Nephron (organoid): ENCODE data around the gene IRF4.
A peak's percentile ranks its signal among the peaks of the same experiment; 100 is the strongest.

Experiments used
- H3K27ac Mint-ChIP-seq, 3 experiments: 2 replicates each; pipeline ENCODE4 v1.8.0; 2020; ENCODE audit warnings: mixed read lengths in 3 of 3, mild to moderate bottlenecking in 2 of 3, moderate library complexity in 1 of 3
- H3K27me3 Mint-ChIP-seq: 2 replicates; pipeline ENCODE4 v1.8.0; 2021; ENCODE audit warnings: low read depth, mild to moderate bottlenecking, moderate library complexity, mixed read lengths
- H3K36me3 Mint-ChIP-seq: 2 replicates; pipeline ENCODE4 v1.8.0; 2020; ENCODE audit warnings: low read depth, mixed read lengths
- H3K4me1 Mint-ChIP-seq: 2 replicates; pipeline ENCODE4 v1.8.0; 2020; ENCODE audit warnings: mixed read lengths
- H3K4me3 Mint-ChIP-seq, 3 experiments: 2 replicates each; pipeline ENCODE4 v1.8.0; 2020; ENCODE audit warnings: mild to moderate bottlenecking in 3 of 3, mixed read lengths in 3 of 3, moderate library complexity in 2 of 3
- H3K9me3 Mint-ChIP-seq: 2 replicates; pipeline ENCODE4 v1.8.0; 2020; ENCODE audit warnings: mixed read lengths
- TF ChIP-seq, protein P1 (sequence below), 3 experiments: fragments of 200-600 bp; sonication (generic); IDR thresholded peaks; one replicate each; pipeline ENCODE4 v1.5.0; 2021; ENCODE audit warnings: antibody characterized with exemption in 3 of 3; ENCODE audit not compliant: unreplicated experiment in 3 of 3

Gene IRF4

DNA sequence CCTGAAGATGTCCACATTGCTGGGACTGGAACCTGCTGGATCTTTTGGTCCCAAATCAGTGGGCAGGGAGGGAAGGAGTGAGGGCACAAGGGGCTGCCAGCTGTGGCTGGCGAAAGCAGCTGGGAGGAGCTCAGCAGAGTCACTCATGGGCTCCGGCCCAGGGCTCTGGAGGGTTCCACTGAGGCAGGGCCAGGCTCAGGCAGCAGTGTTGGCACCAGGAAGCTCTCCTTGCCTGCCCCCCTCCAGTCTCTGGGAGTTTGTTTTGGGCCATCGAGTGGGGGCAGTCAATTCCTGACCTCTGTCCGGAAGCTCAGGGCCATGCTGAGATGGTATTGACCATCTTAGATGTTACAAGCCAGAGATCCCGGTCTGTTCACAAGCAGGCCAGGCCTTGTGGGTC, 39.1 kb upstream of the IRF4 start:
- H3K9me3 Mint-ChIP-seq: peaks cover 43% of the 10 kb centered on the region
- peaks cover 29% of the 10 kb centered on the region for H3K4me1 Mint-ChIP-seq
- no peak overlapping the region for H3K27ac Mint-ChIP-seq
- TF ChIP-seq, protein P1, sequence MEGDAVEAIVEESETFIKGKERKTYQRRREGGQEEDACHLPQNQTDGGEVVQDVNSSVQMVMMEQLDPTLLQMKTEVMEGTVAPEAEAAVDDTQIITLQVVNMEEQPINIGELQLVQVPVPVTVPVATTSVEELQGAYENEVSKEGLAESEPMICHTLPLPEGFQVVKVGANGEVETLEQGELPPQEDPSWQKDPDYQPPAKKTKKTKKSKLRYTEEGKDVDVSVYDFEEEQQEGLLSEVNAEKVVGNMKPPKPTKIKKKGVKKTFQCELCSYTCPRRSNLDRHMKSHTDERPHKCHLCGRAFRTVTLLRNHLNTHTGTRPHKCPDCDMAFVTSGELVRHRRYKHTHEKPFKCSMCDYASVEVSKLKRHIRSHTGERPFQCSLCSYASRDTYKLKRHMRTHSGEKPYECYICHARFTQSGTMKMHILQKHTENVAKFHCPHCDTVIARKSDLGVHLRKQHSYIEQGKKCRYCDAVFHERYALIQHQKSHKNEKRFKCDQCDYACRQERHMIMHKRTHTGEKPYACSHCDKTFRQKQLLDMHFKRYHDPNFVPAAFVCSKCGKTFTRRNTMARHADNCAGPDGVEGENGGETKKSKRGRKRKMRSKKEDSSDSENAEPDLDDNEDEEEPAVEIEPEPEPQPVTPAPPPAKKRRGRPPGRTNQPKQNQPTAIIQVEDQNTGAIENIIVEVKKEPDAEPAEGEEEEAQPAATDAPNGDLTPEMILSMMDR (IDR thresholded peaks at IDR 0.05; ENCODE audit: unreplicated experiment in 3 of 3): no peak
- no peak overlapping the region for H3K4me3 Mint-ChIP-seq
- H3K27me3 Mint-ChIP-seq: no peaks in the 10 kb centered on the region
- H3K36me3 Mint-ChIP-seq: peaks cover 14% of the 10 kb centered on the region

DNA sequence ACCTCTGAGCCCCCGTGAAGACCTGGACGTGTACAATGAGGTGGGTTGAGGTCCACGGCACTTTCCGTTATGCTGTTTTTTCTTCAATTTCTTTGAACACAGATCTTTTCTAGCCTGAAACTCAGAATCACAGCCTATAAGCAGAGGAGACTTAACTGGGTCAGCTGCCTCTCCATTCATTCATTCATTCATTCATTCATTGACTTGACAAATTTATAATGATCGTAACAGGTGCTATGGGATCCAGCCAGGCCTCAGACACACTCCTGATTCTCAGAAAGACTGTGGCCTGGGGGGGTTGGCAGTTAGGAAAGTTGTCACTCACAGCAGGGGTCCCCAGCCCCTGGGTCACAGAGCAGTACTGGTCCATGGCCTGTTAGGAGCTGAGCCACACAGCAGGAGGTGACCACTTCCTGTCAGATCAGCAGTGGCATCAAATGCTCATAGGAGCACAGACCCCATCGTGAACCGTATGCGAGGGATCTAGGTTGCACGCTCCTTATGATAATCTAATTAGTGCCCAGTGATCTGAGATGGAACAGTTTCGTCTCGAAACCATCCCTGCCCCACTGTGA, 38.6 kb upstream of the IRF4 start:
- Mint-ChIP-seq H3K4me1 (peaks cover 29% of the 10 kb centered on the region), H3K4me3 (no peak overlapping the region), H3K36me3 (peaks cover 9% of the 10 kb centered on the region), H3K9me3 (peaks cover 43% of the 10 kb centered on the region), H3K27ac (no peak overlapping the region), H3K27me3 (no peaks in the 10 kb centered on the region)
- TF ChIP-seq, protein P1 (IDR thresholded peaks at IDR 0.05; ENCODE audit: unreplicated experiment in 3 of 3): no peak

DNA sequence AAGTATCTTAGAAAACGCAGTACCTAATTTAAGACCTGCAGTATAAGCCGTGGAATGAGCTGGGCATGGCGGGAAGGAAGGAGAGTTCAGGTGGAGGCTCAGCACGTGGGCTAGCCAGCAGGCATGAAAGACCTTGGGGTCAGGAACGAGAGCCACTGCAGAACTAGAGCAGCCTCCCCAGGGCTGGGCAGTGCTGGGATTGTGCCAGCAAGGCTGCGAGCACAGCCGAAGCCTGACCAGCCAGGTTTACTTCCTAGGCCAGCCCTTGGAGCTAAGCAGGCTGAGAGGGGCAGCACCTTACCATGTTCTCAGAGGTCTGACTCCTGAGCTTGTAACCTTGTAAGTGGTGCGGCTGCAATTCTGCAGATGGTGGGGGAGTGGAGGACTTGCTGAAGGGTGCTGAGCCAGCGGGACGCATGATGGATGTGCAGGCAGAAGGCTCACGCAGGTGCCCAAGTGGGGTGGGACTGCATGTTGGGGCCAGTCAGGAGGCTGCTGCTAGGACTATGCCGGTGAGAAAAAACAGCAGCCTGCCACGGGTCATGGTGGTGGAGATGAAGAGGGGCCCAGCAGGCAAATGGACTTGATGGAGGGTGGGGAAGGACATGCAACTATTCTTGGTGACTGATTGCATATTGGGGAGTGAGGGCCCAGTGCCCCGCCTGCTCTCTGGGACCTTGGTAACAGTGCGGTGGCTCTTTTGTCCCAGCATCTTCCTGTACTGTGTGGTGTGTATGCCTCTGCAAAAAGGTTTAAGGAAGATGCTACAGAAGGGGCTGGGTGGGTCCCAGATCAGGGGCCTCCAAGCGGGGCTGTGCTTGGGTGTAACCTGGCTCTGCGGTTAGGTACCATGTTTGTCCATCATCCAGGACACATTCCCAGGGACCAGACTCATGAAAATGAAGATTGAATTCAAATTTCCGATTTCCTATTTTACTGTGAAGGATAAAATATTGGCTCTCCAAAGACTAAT, 37.6 kb upstream of the IRF4 start:
- TF ChIP-seq, protein P1 (IDR thresholded peaks at IDR 0.05; ENCODE audit: unreplicated experiment in 3 of 3): no peak
- Mint-ChIP-seq H3K27me3 (no peaks in the 10 kb centered on the region), H3K9me3 (peaks cover 46% of the 10 kb centered on the region), H3K4me1 (peaks cover 29% of the 10 kb centered on the region), H3K27ac (no peak overlapping the region), H3K36me3 (peaks cover 5% of the 10 kb centered on the region), H3K4me3 (no peak overlapping the region)

DNA sequence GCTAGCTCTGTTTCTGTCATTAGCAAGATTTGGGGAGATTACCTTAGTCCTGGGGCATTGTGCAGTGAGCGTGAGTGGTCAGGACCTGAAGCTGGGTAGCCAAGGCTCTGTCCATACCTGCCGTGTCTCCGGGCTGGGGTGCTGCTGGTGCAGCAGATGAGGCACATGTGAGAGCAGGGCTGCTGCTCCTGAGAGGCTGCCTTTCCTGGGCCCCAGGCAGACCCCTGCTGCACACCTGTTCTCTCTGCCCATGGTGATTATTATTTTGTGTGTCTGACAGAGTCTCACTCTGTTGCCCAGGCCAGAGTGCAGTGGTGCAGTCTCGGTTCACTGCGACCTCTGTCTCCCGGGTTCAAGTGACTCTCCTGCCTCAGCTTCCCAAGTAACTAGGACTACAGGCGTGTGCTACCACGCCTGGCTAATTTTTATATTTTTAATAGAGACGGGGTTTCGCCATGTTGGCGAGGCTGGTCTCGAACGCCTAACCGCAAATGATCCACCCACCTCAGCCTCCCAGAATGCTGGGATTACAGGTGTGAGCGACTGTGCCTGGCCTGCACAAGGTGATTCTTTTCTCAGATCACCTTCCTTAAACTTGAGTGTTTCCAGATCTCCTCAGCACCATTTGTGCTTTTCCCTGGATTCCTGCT, 36.8 kb upstream of the IRF4 start:
- H3K4me1 Mint-ChIP-seq: peaks cover 29% of the 10 kb centered on the region
- no peak overlapping the region for H3K4me3 Mint-ChIP-seq
- TF ChIP-seq, protein P1 (IDR thresholded peaks at IDR 0.05; ENCODE audit: unreplicated experiment in 3 of 3): no peak
- H3K27ac Mint-ChIP-seq: no peak overlapping the region
- no peaks in the 10 kb centered on the region for H3K36me3 Mint-ChIP-seq
- H3K27me3 Mint-ChIP-seq: peaks cover 3% of the 10 kb centered on the region
- H3K9me3 Mint-ChIP-seq: peaks cover 43% of the 10 kb centered on the region

DNA sequence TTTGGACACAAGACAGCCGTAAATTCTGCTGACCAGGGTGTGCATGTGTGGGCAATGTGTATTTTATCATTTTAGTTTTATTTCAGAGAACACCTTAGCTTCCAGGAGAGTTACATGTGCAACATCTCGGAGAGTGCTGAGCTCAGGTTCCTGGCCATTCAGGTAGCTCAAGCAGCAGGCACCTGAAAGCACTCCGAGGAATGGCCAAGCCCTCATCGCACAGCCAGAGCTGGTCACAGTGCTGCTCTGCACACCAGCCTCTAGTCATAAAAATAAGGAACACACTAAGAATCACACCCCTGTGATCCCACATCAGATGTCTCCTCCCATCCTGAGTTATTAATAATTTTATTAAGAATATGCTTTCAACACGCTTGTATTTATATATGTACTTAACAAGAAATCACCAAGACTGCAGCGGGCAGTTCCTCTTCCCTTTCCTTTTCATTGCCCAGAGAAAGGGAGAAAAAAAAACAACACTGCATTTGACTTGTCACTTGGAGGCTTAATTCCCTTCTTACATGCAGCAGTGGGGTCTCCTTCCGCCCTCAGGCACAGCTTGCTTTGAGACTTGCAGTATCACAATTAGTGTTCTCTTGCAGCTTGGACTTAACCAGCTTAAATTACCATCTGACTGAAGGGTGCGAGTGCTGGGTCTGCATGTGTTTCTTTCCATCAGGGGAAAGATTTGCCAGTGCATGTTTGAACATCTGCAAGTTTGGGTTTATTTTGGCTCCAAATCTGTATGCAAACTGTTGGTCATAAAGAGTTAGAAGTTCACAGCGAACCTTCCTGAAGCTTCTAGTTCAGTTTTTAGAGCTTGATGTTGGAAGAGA, 36.0 kb upstream of the IRF4 start:
- TF ChIP-seq, protein P1 (IDR thresholded peaks at IDR 0.05; ENCODE audit: unreplicated experiment in 3 of 3): no peak
- Mint-ChIP-seq H3K27me3 (peaks cover 3% of the 10 kb centered on the region), H3K4me3 (peak overlapping the region in 1 of 3 experiments; percentile 11), H3K9me3 (peaks cover 48% of the 10 kb centered on the region), H3K36me3 (no peaks in the 10 kb centered on the region), H3K27ac (peak overlapping the region in 2 of 3 experiments; percentile 7 to 38), H3K4me1 (peaks cover 34% of the 10 kb centered on the region)
